Measurements from ENCODE around the gene PRPF6.

PRPF6 gene

GRCh38 chr20:63980806-63981728, at the start of gene PRPF6:
Gene PRPF6, plus strand, starts transcription at chr20:63981132. Its CDS starts 114 bp downstream, at chr20:63981246.
- DNase-seq (ENCODE audit: low read depth), result peak; percentile 94

GRCh38 chr20:63931735-63932134, 49.2 kb upstream of the PRPF6 start:
- no peak for DNase-seq (ENCODE audit: low read depth)

- DNase-seq (ENCODE audit: low read depth), result no peak
Observed at GRCh38 chr20:63932606-63933160, 48.2 kb upstream of the PRPF6 start.

GRCh38 chr20:63933646-63934045, 47.3 kb upstream of the PRPF6 start:
- DNase-seq (ENCODE audit: low read depth), result no peak

DNA sequence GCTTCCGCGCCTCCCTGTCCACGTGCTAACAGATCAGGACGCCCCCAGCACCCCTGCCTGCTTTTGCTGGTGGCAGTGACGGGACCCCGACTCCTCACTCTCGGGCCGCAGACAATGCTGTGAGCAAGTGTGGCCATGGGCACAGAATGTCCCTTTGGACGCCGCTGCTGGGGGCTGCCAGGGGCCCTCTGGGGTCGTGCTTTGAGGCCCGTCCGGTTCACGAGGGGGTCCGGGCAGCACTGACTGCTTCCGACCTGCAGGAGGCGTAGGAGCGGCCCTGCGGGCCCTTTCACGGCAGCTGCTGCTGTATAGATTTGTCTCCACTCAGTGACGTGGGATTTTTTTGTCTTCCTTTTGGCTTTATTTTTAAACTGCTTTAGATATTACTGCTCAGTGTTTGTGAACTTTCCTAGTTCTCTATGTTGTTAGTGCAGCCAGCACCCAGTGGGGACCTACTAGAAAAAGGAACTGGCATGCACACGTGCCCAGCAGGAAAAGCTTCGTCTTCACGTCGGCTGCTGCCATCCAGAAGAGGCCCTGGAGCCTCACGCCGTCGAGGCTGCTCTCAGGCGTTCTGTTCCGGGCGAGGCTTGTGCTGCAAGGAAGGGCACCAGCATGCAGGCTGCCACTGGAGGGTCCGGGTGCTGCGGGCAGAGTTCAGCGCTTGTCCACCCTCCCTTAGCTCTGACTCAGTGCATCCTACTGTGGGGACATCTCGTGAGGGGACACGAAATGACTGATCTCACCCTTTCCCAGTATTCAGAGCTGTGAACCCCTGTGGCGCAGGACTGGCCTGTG, 46.5 kb upstream of the PRPF6 start:
- DNase-seq (ENCODE audit: low read depth), result no peak

DNA sequence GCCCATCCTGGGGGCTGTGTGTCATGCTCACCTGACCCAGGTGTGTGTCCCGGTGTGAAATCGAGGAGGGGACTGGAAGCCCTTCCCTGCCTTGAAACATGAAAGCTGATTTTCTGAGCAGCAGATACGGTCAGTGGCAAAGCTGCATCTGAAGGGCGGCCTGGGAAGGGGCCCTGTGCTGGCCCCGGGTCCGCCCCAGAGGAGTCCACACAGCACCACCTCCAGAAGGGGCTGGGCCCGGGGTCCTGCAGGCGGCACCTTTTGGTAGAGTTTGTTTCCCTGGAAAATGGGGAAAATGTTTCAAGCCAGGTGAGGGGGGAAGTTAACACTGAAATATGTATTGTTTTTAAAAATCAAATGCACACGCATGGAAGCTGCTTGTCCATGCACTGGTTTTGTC, 45.5 kb upstream of the PRPF6 start:
- DNase-seq (ENCODE audit: low read depth), result no peak

- no peak for DNase-seq (ENCODE audit: low read depth)
Observed at GRCh38 chr20:63937596-63937995, 43.3 kb upstream of the PRPF6 start.

GRCh38 chr20:63939061-63939935, 41.6 kb upstream of the PRPF6 start:
- no peak for DNase-seq (ENCODE audit: low read depth)

- no peak for DNase-seq (ENCODE audit: low read depth)
Observed at GRCh38 chr20:63940071-63940471, 40.9 kb upstream of the PRPF6 start.

DNA sequence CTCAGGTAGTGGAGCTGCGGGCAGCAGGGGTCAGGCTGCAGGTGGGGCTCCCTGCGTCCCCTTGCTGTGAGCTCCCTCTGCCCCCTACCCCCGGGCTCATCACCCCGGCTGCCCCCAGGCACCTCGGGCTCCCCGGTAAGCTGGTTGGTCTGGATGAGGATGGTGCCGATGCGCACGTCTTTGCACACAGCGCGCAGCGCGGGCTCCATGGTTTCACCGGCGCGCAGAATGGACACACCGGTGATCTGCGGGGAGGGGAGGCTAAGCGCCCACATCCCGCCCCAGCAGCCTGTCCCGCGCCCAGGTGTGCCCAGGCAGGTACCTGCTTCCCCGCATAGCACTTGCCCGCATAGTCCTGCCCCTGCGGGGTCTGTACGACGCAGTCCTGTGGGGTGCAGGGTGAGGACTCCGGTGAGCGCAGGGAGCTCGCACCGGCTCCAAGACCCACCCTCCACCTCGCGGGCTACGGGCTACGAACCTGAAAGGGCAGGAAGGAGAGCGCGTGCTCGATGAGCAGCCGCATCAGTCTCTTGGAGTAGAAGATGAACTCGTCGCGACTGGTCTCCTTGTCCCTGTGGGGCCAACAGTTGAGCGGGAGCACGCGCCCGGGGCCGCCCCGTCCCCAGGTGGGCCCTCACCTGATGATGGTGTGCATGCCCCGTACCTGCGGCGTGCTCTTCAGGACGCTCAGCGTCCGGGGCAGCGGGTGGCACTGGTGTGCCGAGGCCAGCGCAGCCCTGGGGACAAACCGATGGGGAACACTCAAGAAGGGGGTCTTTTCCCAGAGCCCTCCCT, 40.3 kb upstream of the PRPF6 start:
- DNase-seq (ENCODE audit: low read depth), result no peak

- peak; percentile 97 for DNase-seq (ENCODE audit: low read depth)
Observed at GRCh38 chr20:63941282-63942081, 39.5 kb upstream of the PRPF6 start.

- no peak for DNase-seq (ENCODE audit: low read depth)
Observed at GRCh38 chr20:63942250-63942951, 38.5 kb upstream of the PRPF6 start.

- DNase-seq (ENCODE audit: low read depth), result no peak
Observed at GRCh38 chr20:63942969-63943807, 37.7 kb upstream of the PRPF6 start.

DNA sequence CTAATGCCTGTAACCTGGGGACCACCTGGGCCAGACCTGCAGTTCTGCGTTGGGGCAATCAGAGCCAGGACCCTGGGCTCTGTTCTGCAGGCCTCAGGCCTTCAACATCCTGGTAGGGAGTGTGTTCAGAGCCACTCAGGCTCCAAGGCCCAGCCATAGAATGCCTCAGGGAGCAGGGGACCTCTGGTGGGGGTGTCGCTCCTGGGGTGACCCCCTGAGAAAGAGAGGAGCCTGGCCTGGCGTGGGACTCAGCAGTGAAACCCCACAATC, 37.2 kb upstream of the PRPF6 start:
- no peak for DNase-seq (ENCODE audit: low read depth)

- DNase-seq (ENCODE audit: low read depth), result no peak
Observed at GRCh38 chr20:63944078-63944941, 36.6 kb upstream of the PRPF6 start.

- no peak for DNase-seq (ENCODE audit: low read depth)
Observed at GRCh38 chr20:63945031-63945658, 35.8 kb upstream of the PRPF6 start.
